CD4-positive, CD25-positive, alpha-beta regulatory T cell (primary cell): Measurements from ENCODE around the gene ZNF860. TPM values are rescaled to one million over a fixed set of nuclear protein-coding genes. Genes with fewer than 3 reads are reported as not detected.
"Not testable (repeated sequence)": the region's sequence is repeated elsewhere in the genome, so short reads cannot be mapped to it uniquely, and the experiment has no call there.

ENCODE experiments used
- ATAC-seq, 2 donors: fragments of 150-1000 bp; cut with Tn5 transposase; one replicate each; pipeline ENCODE4 v1.10.0; 2021; ENCODE audit warnings: low read depth in 2 of 2, moderate number of reproducible peaks in 2 of 2, moderate library complexity in 1 of 2
- DNase-seq, 3 donors: peaks; one replicate each; pipeline versions ENCODE4 v3.0.0 to v3.0.0-alpha.2; 2012 to 2022; ENCODE audit warnings: mixed read lengths in 1 of 3
- H3K27ac ChIP-seq: one replicate; pipeline ENCODE4 v1.7.0; 2013; ENCODE audit warnings: mild to moderate bottlenecking, low read length; ENCODE audit not compliant: insufficient read depth, poor library complexity, severe bottlenecking
- H3K27me3 ChIP-seq: one replicate; pipeline ENCODE4 v1.7.0; 2013; ENCODE audit warnings: low read length; ENCODE audit not compliant: control insufficient read depth, insufficient read depth
- H3K36me3 ChIP-seq: one replicate; pipeline ENCODE4 v1.7.0; 2013; ENCODE audit warnings: mild to moderate bottlenecking, low read length, moderate library complexity; ENCODE audit not compliant: control insufficient read depth, insufficient read depth
- H3K4me1 ChIP-seq: 2 replicates; pipeline ENCODE4 v1.7.0; 2013; ENCODE audit warnings: mild to moderate bottlenecking, low read length; ENCODE audit not compliant: insufficient read depth, control insufficient read depth, poor library complexity, severe bottlenecking
- H3K4me3 ChIP-seq: one replicate; pipeline ENCODE4 v1.7.0; 2013; ENCODE audit warnings: low read depth, mild to moderate bottlenecking, low read length, moderate library complexity
- H3K9me3 ChIP-seq, 2 experiments: 1 replicate in 1 of 2; 2 replicates in 1 of 2; pipeline ENCODE4 v1.7.0; 2013; ENCODE audit warnings: low read length in 2 of 2, mild to moderate bottlenecking in 1 of 2, moderate library complexity in 1 of 2; ENCODE audit not compliant: control insufficient read depth in 2 of 2
- H3K27ac Mint-ChIP-seq, 3 donors: one replicate each; pipeline ENCODE4 v1.8.0; 2020 to 2022; ENCODE audit warnings: mild to moderate bottlenecking in 3 of 3, mixed read lengths in 3 of 3, moderate library complexity in 2 of 3
- H3K27me3 Mint-ChIP-seq: one replicate; pipeline ENCODE4 v1.8.0; 2022; ENCODE audit warnings: mild to moderate bottlenecking, mixed read lengths
- H3K36me3 Mint-ChIP-seq: one replicate; pipeline ENCODE4 v1.8.0; 2020; ENCODE audit warnings: mixed read lengths
- H3K4me1 Mint-ChIP-seq, 4 donors: one replicate each; pipeline ENCODE4 v1.8.0; 2020 to 2022; ENCODE audit warnings: mixed read lengths in 4 of 4, mild to moderate bottlenecking in 1 of 4
- H3K4me3 Mint-ChIP-seq, 4 donors: one replicate each; pipeline ENCODE4 v1.8.0; 2020 to 2022; ENCODE audit warnings: mild to moderate bottlenecking in 4 of 4, mixed read lengths in 4 of 4, moderate library complexity in 3 of 4
- H3K9me3 Mint-ChIP-seq, 7 donors: one replicate each; pipeline ENCODE4 v1.8.0; 2020 to 2022; ENCODE audit warnings: mixed read lengths in 7 of 7, mild to moderate bottlenecking in 3 of 7, moderate library complexity in 2 of 7
- polyA plus RNA-seq, 4 donors: library from polyadenylated mRNA; unstranded; fragments of 300-500 nt; fragmentation: Illumina TruSeq; gene quantifications; one replicate each; pipeline ENCODE4 v1.2.3, GENCODE V29; 2021
- total RNA-seq: library from RNA; stranded (reverse); gene quantifications from one replicate; pipeline ENCODE4 v1.2.3, GENCODE V29; 2022

ZNF860 gene
- total and polyA plus RNA-seq, 5 donors from 2014 or later, result not detected

DNA sequence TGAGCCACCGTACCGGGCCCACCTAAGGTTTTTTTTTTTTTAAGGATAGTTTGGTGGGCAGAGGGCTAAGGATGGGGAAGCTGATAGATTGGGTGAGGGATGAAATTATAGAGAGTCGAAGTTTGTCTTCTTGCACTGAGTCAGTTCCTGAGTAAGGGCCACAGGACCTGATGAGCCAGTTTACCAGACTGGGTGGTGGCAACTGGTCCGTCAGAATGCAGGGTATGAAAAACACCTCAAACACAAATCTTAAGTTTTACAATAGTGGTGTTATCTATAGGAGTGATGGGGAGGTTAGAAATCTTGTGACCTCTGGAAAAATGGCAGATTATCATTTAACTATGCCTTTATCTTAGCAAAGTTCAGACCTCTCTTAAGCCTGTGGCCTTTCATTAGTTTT lies 2.8 kb downstream of the ZNF860 start:
- H3K4me1 ChIP-seq, result peaks cover 22% of the 10 kb centered on the region
- no peak overlapping the region for H3K4me3 Mint-ChIP-seq
- DNase-seq (no peak), ATAC-seq (no peak)
- H3K9me3 ChIP-seq, result peaks cover 4 to 8% of the 10 kb centered on the region in 2 experiments
- no peak overlapping the region for H3K4me3 ChIP-seq
- peaks cover 22% of the 10 kb centered on the region for H3K27me3 ChIP-seq
- H3K27me3 Mint-ChIP-seq, result peaks cover 21% of the 10 kb centered on the region
- no peaks in the 10 kb centered on the region for H3K36me3 Mint-ChIP-seq
- no peak overlapping the region for H3K27ac Mint-ChIP-seq
- H3K36me3 ChIP-seq, result no peaks in the 10 kb centered on the region
- no peak overlapping the region for H3K27ac ChIP-seq
- H3K9me3 Mint-ChIP-seq, result peaks cover 0 to 7% (median 3%) of the 10 kb centered on the region in 7 donors
- H3K4me1 Mint-ChIP-seq, result peaks cover 0 to 18% (median 6%) of the 10 kb centered on the region in 4 donors

- Mint-ChIP-seq H3K4me1 (peaks cover 0 to 10% (median 3%) of the 10 kb centered on the region in 4 donors), H3K4me3 (no peak overlapping the region), H3K9me3 (peaks cover 0 to 7% (median 3%) of the 10 kb centered on the region in 7 donors), H3K36me3 (no peaks in the 10 kb centered on the region), H3K27me3 (peaks cover 17% of the 10 kb centered on the region), H3K27ac (no peak overlapping the region)
- no peak overlapping the region for H3K27ac ChIP-seq
- no peaks in the 10 kb centered on the region for H3K36me3 ChIP-seq
- H3K4me1 ChIP-seq, result peaks cover 10% of the 10 kb centered on the region
- peaks cover 19% of the 10 kb centered on the region for H3K27me3 ChIP-seq
- no peak overlapping the region for H3K4me3 ChIP-seq
- no peak for DNase-seq
- H3K9me3 ChIP-seq, result peaks cover 10 to 16% of the 10 kb centered on the region in 2 experiments
- no peak for ATAC-seq
Measured at GRCh38 chr3:31985831-31986230, 4.3 kb downstream of the ZNF860 start.

DNA sequence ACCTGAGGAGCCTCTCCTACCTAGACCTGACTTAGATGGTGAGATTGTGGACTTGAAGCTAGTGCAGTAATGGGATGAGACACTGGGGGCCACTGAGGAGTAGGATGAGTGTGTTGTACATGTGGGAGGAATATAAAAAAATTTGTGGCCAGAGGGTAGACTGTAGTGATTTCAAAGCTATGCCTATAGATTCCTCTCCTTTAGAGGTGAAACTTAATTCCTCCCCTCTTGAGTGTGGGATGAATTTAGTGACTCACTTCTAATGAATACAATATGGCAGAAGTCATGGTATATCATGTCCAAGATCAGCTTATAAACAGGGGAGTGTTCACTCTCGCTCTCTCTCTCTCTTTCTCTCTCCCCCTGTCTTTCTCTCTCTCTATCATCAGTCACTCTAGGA lies 6.7 kb downstream of the ZNF860 start:
- ATAC-seq, result no peak
- H3K4me1 ChIP-seq, result no peaks in the 10 kb centered on the region
- Mint-ChIP-seq H3K4me1 (no peaks in the 10 kb centered on the region), H3K9me3 (peaks cover 0 to 10% (median 4%) of the 10 kb centered on the region in 7 donors), H3K27me3 (peaks cover 3% of the 10 kb centered on the region), H3K4me3 (no peak overlapping the region), H3K36me3 (no peaks in the 10 kb centered on the region), H3K27ac (no peak overlapping the region)
- H3K4me3 ChIP-seq, result no peak overlapping the region
- DNase-seq, result no peak
- peaks cover 7% of the 10 kb centered on the region for H3K27me3 ChIP-seq
- H3K36me3 ChIP-seq, result no peaks in the 10 kb centered on the region
- H3K9me3 ChIP-seq, result peaks cover 10 to 24% of the 10 kb centered on the region in 2 experiments
- no peak overlapping the region for H3K27ac ChIP-seq

GRCh38 chr3:31992995-31993394 lies 11.4 kb downstream of the ZNF860 start:
- not testable (repeated sequence) for H3K4me3 Mint-ChIP-seq, H3K4me3 ChIP-seq, DNase-seq, H3K27ac Mint-ChIP-seq, H3K27me3 ChIP-seq, H3K4me1 Mint-ChIP-seq, H3K27me3 Mint-ChIP-seq, ATAC-seq, H3K27ac ChIP-seq, H3K36me3 ChIP-seq, H3K9me3 Mint-ChIP-seq, H3K4me1 ChIP-seq, H3K36me3 Mint-ChIP-seq
- H3K9me3 ChIP-seq, result peaks cover 16 to 24% of the 10 kb centered on the region in 2 experiments

DNA sequence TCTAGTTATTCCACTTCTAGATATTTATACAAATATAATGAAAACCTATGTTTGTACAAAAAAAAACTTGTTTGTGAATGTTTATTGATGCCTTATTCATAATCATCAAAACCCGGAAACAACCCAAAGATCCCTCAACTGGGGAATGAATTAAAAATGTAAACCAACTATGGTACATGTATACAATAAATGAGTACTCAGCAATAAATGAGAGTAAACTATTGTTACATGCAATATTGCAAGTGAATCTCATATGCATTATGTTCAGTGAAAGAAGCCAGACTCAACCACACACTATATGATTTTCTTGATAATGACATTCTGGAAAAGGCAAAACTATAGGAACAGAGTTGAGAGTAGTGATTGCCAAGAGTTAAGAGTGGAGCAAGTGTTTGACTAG lies 12.3 kb downstream of the ZNF860 start:
- peaks cover 0 to 8% (median 4%) of the 10 kb centered on the region in 7 donors for H3K9me3 Mint-ChIP-seq
- ATAC-seq (no peak), DNase-seq (no peak)
- Histone ChIP-seq H3K4me3 (no peak overlapping the region), H3K36me3 (no peaks in the 10 kb centered on the region), H3K4me1 (no peaks in the 10 kb centered on the region), H3K27ac (no peak overlapping the region), H3K27me3 (no peaks in the 10 kb centered on the region), H3K9me3 (peaks cover 13 to 23% of the 10 kb centered on the region in 2 experiments)
- H3K4me3 Mint-ChIP-seq, result no peak overlapping the region
- H3K36me3 Mint-ChIP-seq, result no peaks in the 10 kb centered on the region
- H3K4me1 Mint-ChIP-seq, result no peaks in the 10 kb centered on the region
- no peak overlapping the region for H3K27ac Mint-ChIP-seq
- H3K27me3 Mint-ChIP-seq, result peaks cover 8% of the 10 kb centered on the region

DNA sequence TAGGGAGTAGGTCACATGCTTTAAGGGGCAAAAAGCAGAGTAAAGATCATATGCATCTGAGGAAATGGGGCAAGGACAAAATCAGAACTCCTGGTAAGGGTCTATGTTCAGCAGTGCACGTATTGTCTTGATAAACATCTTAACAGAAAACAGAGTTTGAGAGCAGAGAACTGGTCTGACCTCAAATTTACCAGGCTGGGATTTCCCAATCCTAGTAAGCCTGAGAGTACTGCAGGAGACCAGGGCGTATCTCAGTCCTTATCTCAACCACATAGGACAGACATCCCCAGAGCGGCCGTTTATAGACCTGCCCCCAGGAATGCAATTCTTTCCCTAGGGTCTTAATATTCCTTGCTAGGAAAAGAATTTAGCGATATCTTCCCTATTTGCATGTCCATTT lies 13.5 kb downstream of the ZNF860 start:
- not testable (repeated sequence) for H3K27ac Mint-ChIP-seq, H3K36me3 ChIP-seq, DNase-seq, ATAC-seq, H3K9me3 Mint-ChIP-seq, H3K4me1 ChIP-seq, H3K36me3 Mint-ChIP-seq, H3K4me3 ChIP-seq, H3K4me3 Mint-ChIP-seq, H3K27me3 ChIP-seq, H3K27ac ChIP-seq, H3K4me1 Mint-ChIP-seq
- H3K9me3 ChIP-seq, result peaks cover 6 to 15% of the 10 kb centered on the region in 2 experiments
- H3K27me3 Mint-ChIP-seq, result peaks cover 14% of the 10 kb centered on the region

GRCh38 chr3:31996195-31996594 lies 14.6 kb downstream of the ZNF860 start:
- ATAC-seq, result no peak
- H3K4me3 Mint-ChIP-seq, result no peak overlapping the region
- peaks cover 22% of the 10 kb centered on the region for H3K27me3 Mint-ChIP-seq
- H3K27me3 ChIP-seq, result no peaks in the 10 kb centered on the region
- H3K9me3 ChIP-seq, result peaks cover 6% of the 10 kb centered on the region in 2 experiments
- DNase-seq, result no peak
- H3K4me1 Mint-ChIP-seq, result no peaks in the 10 kb centered on the region
- H3K4me1 ChIP-seq, result no peaks in the 10 kb centered on the region
- H3K4me3 ChIP-seq, result no peak overlapping the region
- H3K27ac ChIP-seq, result no peak overlapping the region
- H3K27ac Mint-ChIP-seq, result no peak overlapping the region
- no peaks in the 10 kb centered on the region for H3K36me3 Mint-ChIP-seq
- H3K9me3 Mint-ChIP-seq, result peaks cover 0 to 8% (median 4%) of the 10 kb centered on the region in 7 donors
- H3K36me3 ChIP-seq, result no peaks in the 10 kb centered on the region

- DNase-seq, result no peak
- no peak overlapping the region for H3K4me3 ChIP-seq
- H3K27ac ChIP-seq, result no peak overlapping the region
- peaks cover 2 to 6% of the 10 kb centered on the region in 2 experiments for H3K9me3 ChIP-seq
- H3K4me1 Mint-ChIP-seq, result no peaks in the 10 kb centered on the region
- no peaks in the 10 kb centered on the region for H3K4me1 ChIP-seq
- ATAC-seq, result no peak
- H3K36me3 ChIP-seq, result no peaks in the 10 kb centered on the region
- peaks cover 30% of the 10 kb centered on the region for H3K27me3 Mint-ChIP-seq
- H3K9me3 Mint-ChIP-seq, result peaks cover 0 to 6% (median 2%) of the 10 kb centered on the region in 7 donors
- no peaks in the 10 kb centered on the region for H3K27me3 ChIP-seq
- no peak overlapping the region for H3K4me3 Mint-ChIP-seq
- H3K36me3 Mint-ChIP-seq, result no peaks in the 10 kb centered on the region
- H3K27ac Mint-ChIP-seq, result no peak overlapping the region
Measured at GRCh38 chr3:31997500-31997899, 15.9 kb downstream of the ZNF860 start.
